Heart right ventricle (tissue), 16 donors: Measurements from ENCODE around the gene FKBP11. TPM values are rescaled to one million over a fixed set of nuclear protein-coding genes. Genes with fewer than 3 reads are reported as not detected.
A peak's percentile ranks its signal among the peaks of the same experiment; 100 is the strongest.
"Not testable (repeated sequence)": the region's sequence is repeated elsewhere in the genome, so short reads cannot be mapped to it uniquely, and the experiment has no call there.

Source experiments
- ATAC-seq, 8 donors: fragments of 200-7000 bp; cut with Tn5 transposase; one replicate each; pipeline ENCODE4 v1.9.1; 2020; ENCODE audit warnings: mild to moderate bottlenecking in 8 of 8, moderate library complexity in 8 of 8, moderate number of reproducible peaks in 1 of 8
- DNase-seq, 2 donors: peaks; one replicate each; pipeline ENCODE4 v3.0.0-alpha.2; 2020
- H3K27ac ChIP-seq, 10 donors: fragments of 200-600 bp; sonication (generic) in 2 of 10; one replicate each; pipeline versions ENCODE4 v1.5.0 to v1.8.0; 2020 to 2022; ENCODE audit warnings: mild to moderate bottlenecking in 3 of 10
- H3K27me3 ChIP-seq, 7 donors: fragments of 200-600 bp; one replicate each; pipeline ENCODE4 v1.8.0; 2021 to 2022; ENCODE audit warnings: mild to moderate bottlenecking in 2 of 7
- H3K36me3 ChIP-seq, 9 donors: fragments of 200-600 bp; sonication (generic) in 1 of 9; one replicate each; pipeline versions ENCODE4 v1.5.0 to v1.8.0; 2020 to 2022; ENCODE audit warnings: mild to moderate bottlenecking in 2 of 9
- H3K4me1 ChIP-seq, 9 donors: fragments of 200-600 bp; sonication (generic) in 1 of 9; one replicate each; pipeline versions ENCODE4 v1.5.0 to v1.8.0; 2020 to 2022; ENCODE audit warnings: mild to moderate bottlenecking in 4 of 9
- H3K4me3 ChIP-seq, 10 donors: fragments of 200-600 bp; sonication (generic) in 2 of 10; one replicate each; pipeline versions ENCODE4 v1.5.0 to v1.8.0; 2020 to 2022; ENCODE audit warnings: mild to moderate bottlenecking in 7 of 10, moderate library complexity in 2 of 10
- H3K9me3 ChIP-seq, 11 donors: fragments of 200-600 bp in 10 of 11; sonication (generic) in 2 of 11; one replicate each; pipeline versions ENCODE4 v1.5.0 to v1.8.0; 2013 to 2022; ENCODE audit warnings: mild to moderate bottlenecking in 2 of 11, control low read depth in 1 of 11, moderate library complexity in 1 of 11
- WGBS, 2 donors: extraction: QIAGEN DNeasy Blood & Tissue Kit; methylation state at CpG; one replicate each; pipeline ENCODE4 v1.1.7; 2013; ENCODE audit warnings: inconsistent platforms in 1 of 2; 5-methylcytosine and 5-hydroxymethylcytosine counted together
- intact Hi-C, 10 donors: fragments of 100-400 bp; cut with DNase I; formaldehyde crosslinking; loops; one replicate each; pipeline versions ENCODE4 v1.11.1 to v1.14.2; 2022
- polyA plus RNA-seq, 2 donors: library from polyadenylated mRNA; stranded (reverse); fragments of 200-250 nt; gene quantifications; one replicate each; pipeline ENCODE4 v1.2.3, GENCODE V29; 2013
- total RNA-seq, 10 donors: library from RNA; stranded (reverse); fragmentation: NEBNext Ultra II Directional in 3 of 10; extraction: Animal tissue kit (Norgen Biotek cat#: 25700) in 3 of 10; gene quantifications; one replicate each; pipeline versions ENCODE4 v1.2.1 to v1.2.4, GENCODE V29; 2021 to 2023
- TF ChIP-seq, protein P1 (sequence below), 9 donors: fragments of 200-600 bp; sonication (generic) in 2 of 9; IDR thresholded peaks; one replicate each; pipeline versions ENCODE4 v1.5.0 to v1.8.0; 2021 to 2022; ENCODE audit warnings: antibody characterized with exemption in 9 of 9, mild to moderate bottlenecking in 5 of 9, moderate library complexity in 1 of 9
- donor health status: Arrhythmogenic right ventricular cardiomyopathy.
- donor health status: ischemic (EF 13 %, LVEDD 7.1; RV severe dilation, severe dysfunction).
- donor health status: healthy with polysubstance abuse.
- donor health status: DM: no; HTN: yes; CAD: no.
- donor health status: DM: no; HTN: no; CAD: no.
- donor health status: ischemic (EF 25% LVEDD 6.9; RV normal size, moderate dysfunction).
- donor health status: ischemic (EF 25% LVEDD 5.7; RV mildly dilated, moderate dysfunction).
- donor health status: healthy.
- donor health status: DM: yes; HTN: yes; CAD: no.
- donor health status: Ischemic cardiomyopathy.
- donor health status: ischemic (EF 35%, LVEDD 5.7; RV mildly dilated, moderate dysfunction).
- donor health status: nonischemic (EF 11% LVEDD 7.7; RV severe dilation, severe dysfunction).
- donor health status: DM: yes; HTN: yes; CAD: no.
- donor health status: PGD.
- donor health status: ischemic (EF 29% LVEDD 5.4; RV normal size, mild dysfunction).
- donor health status: nonischemic (EF 23%, LVEDD 6.1; RV moderate dilation, normal function).

The FKBP11 gene
- total and polyA plus RNA-seq, 12 donors: 1.6 to 30.4 (median 4.0) TPM

DNA sequence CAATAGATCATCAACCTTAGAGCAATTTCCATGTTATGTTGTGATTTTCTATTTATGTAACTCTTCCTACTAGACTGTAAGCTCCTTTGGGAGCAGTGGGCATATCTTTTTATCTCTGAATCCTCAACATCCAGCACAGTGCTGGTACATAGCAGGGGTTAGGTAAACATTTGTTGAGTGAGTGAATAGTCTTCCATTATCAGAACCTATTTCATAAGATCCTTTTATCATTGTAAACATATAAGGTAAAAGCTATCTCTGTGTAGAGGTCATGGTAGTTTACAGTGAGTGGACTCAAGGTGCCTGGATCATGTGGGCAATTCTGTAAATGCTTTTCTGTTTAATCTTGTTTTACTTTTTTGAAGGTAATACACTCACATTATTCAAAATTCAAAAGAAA is 15.1 kb downstream of the FKBP11 start:
- ATAC-seq (no peak), DNase-seq (no peak)
- no peaks in the 10 kb centered on the region for H3K4me1 ChIP-seq
- no peaks in the 10 kb centered on the region for H3K9me3 ChIP-seq
- H3K27ac ChIP-seq: no peak overlapping the region
- intact Hi-C loops: no loop called here
- no peak overlapping the region for H3K4me3 ChIP-seq
- no peaks in the 10 kb centered on the region for H3K27me3 ChIP-seq
- H3K36me3 ChIP-seq: no peaks in the 10 kb centered on the region
- TF ChIP-seq, protein P1, sequence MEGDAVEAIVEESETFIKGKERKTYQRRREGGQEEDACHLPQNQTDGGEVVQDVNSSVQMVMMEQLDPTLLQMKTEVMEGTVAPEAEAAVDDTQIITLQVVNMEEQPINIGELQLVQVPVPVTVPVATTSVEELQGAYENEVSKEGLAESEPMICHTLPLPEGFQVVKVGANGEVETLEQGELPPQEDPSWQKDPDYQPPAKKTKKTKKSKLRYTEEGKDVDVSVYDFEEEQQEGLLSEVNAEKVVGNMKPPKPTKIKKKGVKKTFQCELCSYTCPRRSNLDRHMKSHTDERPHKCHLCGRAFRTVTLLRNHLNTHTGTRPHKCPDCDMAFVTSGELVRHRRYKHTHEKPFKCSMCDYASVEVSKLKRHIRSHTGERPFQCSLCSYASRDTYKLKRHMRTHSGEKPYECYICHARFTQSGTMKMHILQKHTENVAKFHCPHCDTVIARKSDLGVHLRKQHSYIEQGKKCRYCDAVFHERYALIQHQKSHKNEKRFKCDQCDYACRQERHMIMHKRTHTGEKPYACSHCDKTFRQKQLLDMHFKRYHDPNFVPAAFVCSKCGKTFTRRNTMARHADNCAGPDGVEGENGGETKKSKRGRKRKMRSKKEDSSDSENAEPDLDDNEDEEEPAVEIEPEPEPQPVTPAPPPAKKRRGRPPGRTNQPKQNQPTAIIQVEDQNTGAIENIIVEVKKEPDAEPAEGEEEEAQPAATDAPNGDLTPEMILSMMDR (IDR thresholded peaks at IDR 0.05): no peak

- H3K4me1 ChIP-seq, H3K27ac ChIP-seq, ATAC-seq, H3K36me3 ChIP-seq, H3K9me3 ChIP-seq, H3K4me3 ChIP-seq, intact Hi-C loops, DNase-seq, H3K27me3 ChIP-seq: not testable (repeated sequence)
- 85 to 89% methylated on average over 11 of the region's 11 CpGs for WGBS, 2 donors
These were observed 15.6 kb downstream of the FKBP11 start for GRCh38 chr12:48909698-48910097.

DNA sequence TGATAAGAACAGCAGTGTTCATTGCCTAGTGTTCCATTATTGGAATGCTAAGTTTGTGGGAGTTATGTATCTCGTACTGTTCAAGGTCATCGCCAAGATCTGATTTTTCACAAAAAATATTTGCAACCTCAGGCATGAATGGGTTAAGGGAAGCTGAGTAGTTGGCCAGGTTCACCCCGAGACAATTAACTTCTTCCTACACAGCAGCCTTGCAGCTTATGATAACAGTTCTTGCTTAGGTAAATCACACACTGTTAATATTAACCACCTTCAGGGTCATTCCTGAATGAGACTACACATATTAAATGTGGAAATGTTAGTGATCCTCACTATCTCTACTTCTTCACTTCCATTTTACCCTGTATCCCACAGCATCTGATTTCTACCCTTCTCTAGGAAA is 18.0 kb downstream of the FKBP11 start:
- WGBS, 2 donors: 58 to 60% methylated on average over 3 of the region's 3 CpGs
- DNase-seq (no peak), ATAC-seq (no peak)
- TF ChIP-seq, protein P1 (IDR thresholded peaks at IDR 0.05): no peak
- H3K9me3 ChIP-seq: no peaks in the 10 kb centered on the region
- H3K27me3 ChIP-seq: no peaks in the 10 kb centered on the region
- H3K4me1 ChIP-seq: peaks cover 0 to 15% (median 7%) of the 10 kb centered on the region in 9 donors
- intact Hi-C loops: no loop called here
- H3K36me3 ChIP-seq: no peaks in the 10 kb centered on the region
- H3K4me3 ChIP-seq: no peak overlapping the region
- no peak overlapping the region for H3K27ac ChIP-seq

- no peaks in the 10 kb centered on the region for H3K27me3 ChIP-seq
- DNase-seq (peak; percentile 75 to 86), ATAC-seq (peak; percentile 85 to 96 (median 91))
- WGBS, 2 donors: 2% methylated on average over 19 of the region's 19 CpGs
- TF ChIP-seq, protein P1 (IDR thresholded peaks at IDR 0.05): peak; percentile 43 to 82 (median 71)
- peak overlapping the region; percentile 2 to 58 (median 49) for H3K4me3 ChIP-seq
- H3K4me1 ChIP-seq: peaks cover 0 to 15% (median 7%) of the 10 kb centered on the region in 9 donors
- H3K27ac ChIP-seq: no peak overlapping the region
- no peaks in the 10 kb centered on the region for H3K36me3 ChIP-seq
- no peaks in the 10 kb centered on the region for H3K9me3 ChIP-seq
- intact Hi-C loops: no loop called here
These were observed 21.3 kb downstream of the FKBP11 start for GRCh38 chr12:48903982-48904411.

DNA sequence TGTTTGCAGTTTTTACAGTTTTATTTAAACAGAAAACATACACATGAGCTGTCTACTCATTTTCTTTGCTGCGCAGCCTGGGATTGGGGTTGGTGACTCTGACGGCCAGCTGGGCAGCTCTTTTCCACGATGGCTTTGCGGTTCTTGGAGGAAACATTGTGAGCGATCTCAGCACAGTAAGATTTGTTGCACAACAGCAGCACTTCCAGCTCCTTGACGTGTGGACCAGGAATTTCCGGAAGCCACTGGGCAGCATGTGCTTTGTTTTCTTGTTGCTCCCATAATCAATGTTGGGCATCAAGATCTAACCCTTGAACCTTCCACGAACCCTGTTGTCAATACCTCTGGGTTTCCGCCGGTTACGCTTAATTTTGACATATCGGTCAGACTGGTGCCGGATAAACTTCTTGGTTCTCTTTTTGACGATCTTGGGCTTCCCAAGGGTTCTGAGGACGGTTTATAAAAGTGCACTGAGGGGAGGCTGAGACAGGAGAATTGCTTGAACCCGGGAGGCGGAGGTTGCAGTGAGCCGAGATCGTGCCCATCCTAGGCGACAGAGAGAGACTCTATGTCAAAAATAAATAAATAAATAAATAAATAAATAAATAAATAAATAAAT is 21.8 kb downstream of the FKBP11 start:
- intact Hi-C loops: no loop called here
- 61 to 67% methylated on average over 20 of the region's 20 CpGs for WGBS, 2 donors
- ATAC-seq: no peak

More for the DNA sequence above, 21.8 kb downstream of the FKBP11 start:
- Histone ChIP-seq H3K27ac (no peak overlapping the region), H3K9me3 (no peaks in the 10 kb centered on the region), H3K27me3 (no peaks in the 10 kb centered on the region), H3K4me1 (peaks cover 0 to 15% (median 7%) of the 10 kb centered on the region in 9 donors), H3K4me3 (peak overlapping the region in 9 of 10 donors; percentile 2 to 58 (median 50)), H3K36me3 (no peaks in the 10 kb centered on the region)
- DNase-seq: no peak
- TF ChIP-seq, protein P1 (IDR thresholded peaks at IDR 0.05): no peak
